ENCODE data around the gene HSPG2.

DNA sequence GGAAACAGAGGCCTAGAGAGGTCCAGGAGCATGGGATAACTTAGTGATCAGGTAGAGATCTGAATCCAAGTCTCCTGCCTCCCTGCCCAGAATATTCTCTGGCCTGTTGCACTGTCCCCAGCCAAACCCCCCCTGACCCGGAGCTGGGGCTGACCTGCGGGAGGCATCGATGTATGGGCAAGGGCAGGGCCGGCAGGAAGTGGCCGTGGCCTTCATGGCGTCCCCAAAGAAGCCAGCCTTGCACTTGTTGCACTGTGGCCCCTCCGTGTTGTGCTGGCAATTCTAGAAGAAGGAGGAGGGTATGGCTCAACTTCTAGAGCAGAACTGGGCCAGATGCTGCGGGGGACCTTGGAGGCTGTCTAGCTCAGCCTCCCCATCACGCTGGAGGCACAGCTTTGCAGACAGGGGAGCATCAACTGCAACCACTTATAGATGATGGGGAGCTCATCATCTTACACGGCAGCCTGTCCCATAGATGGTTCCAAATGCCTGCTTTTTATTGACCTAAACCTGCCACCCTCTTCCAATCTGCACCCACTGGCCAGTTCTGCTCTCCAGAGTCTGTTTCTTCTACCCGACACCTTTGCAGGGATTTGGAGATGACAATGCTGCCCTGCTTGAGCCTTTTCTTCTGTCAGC is 58.2 kb downstream of the HSPG2 start:
- TF ChIP-seq RAD21 (IDR thresholded peaks at IDR 0.05; ENCODE audit: low read depth) (no peak), YY1 (IDR thresholded peaks at IDR 0.05; ENCODE audit: low read depth) (no peak), TAF1 (IDR thresholded peaks at IDR 0.05; ENCODE audit: low read depth) (no peak), CEBPB (IDR thresholded peaks at IDR 0.05) (no peak), CREB1 (IDR thresholded peaks at IDR 0.05; ENCODE audit: low read depth) (no peak), ZBTB7A (IDR thresholded peaks at IDR 0.05; ENCODE audit: low read depth) (no peak)
- TF ChIP-seq, protein P1, sequence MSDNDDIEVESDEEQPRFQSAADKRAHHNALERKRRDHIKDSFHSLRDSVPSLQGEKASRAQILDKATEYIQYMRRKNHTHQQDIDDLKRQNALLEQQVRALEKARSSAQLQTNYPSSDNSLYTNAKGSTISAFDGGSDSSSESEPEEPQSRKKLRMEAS (IDR thresholded peaks at IDR 0.05), result no peak
- TF ChIP-seq, protein P2, sequence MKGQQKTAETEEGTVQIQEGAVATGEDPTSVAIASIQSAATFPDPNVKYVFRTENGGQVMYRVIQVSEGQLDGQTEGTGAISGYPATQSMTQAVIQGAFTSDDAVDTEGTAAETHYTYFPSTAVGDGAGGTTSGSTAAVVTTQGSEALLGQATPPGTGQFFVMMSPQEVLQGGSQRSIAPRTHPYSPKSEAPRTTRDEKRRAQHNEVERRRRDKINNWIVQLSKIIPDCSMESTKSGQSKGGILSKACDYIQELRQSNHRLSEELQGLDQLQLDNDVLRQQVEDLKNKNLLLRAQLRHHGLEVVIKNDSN (IDR thresholded peaks at IDR 0.05), result no peak
- TF ChIP-seq, protein P3, sequence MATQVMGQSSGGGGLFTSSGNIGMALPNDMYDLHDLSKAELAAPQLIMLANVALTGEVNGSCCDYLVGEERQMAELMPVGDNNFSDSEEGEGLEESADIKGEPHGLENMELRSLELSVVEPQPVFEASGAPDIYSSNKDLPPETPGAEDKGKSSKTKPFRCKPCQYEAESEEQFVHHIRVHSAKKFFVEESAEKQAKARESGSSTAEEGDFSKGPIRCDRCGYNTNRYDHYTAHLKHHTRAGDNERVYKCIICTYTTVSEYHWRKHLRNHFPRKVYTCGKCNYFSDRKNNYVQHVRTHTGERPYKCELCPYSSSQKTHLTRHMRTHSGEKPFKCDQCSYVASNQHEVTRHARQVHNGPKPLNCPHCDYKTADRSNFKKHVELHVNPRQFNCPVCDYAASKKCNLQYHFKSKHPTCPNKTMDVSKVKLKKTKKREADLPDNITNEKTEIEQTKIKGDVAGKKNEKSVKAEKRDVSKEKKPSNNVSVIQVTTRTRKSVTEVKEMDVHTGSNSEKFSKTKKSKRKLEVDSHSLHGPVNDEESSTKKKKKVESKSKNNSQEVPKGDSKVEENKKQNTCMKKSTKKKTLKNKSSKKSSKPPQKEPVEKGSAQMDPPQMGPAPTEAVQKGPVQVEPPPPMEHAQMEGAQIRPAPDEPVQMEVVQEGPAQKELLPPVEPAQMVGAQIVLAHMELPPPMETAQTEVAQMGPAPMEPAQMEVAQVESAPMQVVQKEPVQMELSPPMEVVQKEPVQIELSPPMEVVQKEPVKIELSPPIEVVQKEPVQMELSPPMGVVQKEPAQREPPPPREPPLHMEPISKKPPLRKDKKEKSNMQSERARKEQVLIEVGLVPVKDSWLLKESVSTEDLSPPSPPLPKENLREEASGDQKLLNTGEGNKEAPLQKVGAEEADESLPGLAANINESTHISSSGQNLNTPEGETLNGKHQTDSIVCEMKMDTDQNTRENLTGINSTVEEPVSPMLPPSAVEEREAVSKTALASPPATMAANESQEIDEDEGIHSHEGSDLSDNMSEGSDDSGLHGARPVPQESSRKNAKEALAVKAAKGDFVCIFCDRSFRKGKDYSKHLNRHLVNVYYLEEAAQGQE (IDR thresholded peaks at IDR 0.05; ENCODE audit: low read depth), result no peak
